ENCODE data around the gene APP.

APP gene

GRCh38 chr21:26127918-26128317, 42.7 kb downstream of the APP start:
- Histone ChIP-seq H3K9ac (ENCODE audit: low read length) (no peak overlapping the region), H3K9me3 (ENCODE audit: low read length) (no peaks in the 10 kb centered on the region), H3K4me2 (ENCODE audit: low read length) (no peak overlapping the region), H3K4me3 (ENCODE audit: low read depth, low read length, poor library complexity, severe bottlenecking) (no peak overlapping the region), H3K79me2 (ENCODE audit: insufficient read depth, low read length) (no peaks in the 10 kb centered on the region), H2AFZ (ENCODE audit: low read length) (no peak overlapping the region), H3F3A (ENCODE audit: insufficient read depth, low read length) (no peaks in the 10 kb centered on the region), H3K4me1 (ENCODE audit: insufficient read depth, low read length, severe bottlenecking) (no peaks in the 10 kb centered on the region), H3K9me2 (ENCODE audit: low read depth, low read length) (no peaks in the 10 kb centered on the region), H4K20me1 (ENCODE audit: insufficient read depth, low read length) (no peaks in the 10 kb centered on the region), H3K36me3 (ENCODE audit: insufficient read depth, low read length) (no peaks in the 10 kb centered on the region), H3K27me3 (ENCODE audit: insufficient read depth, low read length) (no peaks in the 10 kb centered on the region), H3K27ac (ENCODE audit: low read depth, low read length, poor library complexity, severe bottlenecking) (no peak overlapping the region)
- TF ChIP-seq, protein P1, sequence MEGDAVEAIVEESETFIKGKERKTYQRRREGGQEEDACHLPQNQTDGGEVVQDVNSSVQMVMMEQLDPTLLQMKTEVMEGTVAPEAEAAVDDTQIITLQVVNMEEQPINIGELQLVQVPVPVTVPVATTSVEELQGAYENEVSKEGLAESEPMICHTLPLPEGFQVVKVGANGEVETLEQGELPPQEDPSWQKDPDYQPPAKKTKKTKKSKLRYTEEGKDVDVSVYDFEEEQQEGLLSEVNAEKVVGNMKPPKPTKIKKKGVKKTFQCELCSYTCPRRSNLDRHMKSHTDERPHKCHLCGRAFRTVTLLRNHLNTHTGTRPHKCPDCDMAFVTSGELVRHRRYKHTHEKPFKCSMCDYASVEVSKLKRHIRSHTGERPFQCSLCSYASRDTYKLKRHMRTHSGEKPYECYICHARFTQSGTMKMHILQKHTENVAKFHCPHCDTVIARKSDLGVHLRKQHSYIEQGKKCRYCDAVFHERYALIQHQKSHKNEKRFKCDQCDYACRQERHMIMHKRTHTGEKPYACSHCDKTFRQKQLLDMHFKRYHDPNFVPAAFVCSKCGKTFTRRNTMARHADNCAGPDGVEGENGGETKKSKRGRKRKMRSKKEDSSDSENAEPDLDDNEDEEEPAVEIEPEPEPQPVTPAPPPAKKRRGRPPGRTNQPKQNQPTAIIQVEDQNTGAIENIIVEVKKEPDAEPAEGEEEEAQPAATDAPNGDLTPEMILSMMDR (IDR thresholded peaks at IDR 0.05; ENCODE audit: low read length), result no peak
- no peak for TF ChIP-seq EZH2 (IDR thresholded peaks at IDR 0.05; ENCODE audit: borderline replicate concordance, low read length)

DNA sequence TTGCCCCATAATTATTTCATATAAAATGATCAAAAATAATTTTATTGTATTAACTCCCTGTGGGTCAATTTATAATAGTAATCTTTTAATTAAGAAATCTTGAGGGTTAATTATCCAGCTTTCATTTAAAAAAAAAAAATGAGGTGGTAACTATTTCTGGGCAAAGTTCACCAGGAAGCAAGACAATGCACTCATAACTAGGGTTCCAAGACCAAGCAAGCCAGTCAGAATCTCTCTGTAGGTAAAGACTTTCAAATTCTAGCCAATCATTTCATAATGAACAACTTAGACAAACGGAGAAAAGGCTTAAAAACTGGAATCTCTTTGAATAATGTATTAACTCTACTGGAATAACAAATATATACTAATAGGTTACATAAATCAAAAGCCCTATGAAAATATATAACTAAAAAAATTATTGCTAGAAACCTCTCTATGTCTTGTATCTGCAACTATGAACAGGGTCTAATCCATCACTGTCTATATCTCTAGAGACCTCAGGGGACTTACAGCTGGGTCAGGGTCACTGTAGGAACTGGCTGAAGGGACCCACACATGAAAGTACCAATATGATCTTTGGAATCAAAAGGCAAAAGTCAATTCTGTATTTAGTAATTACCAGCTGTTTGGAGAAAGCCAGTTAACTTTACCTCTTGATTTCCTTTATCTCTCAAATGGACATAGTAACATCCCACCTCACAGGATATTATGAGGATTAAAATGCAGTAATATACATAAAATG, 43.3 kb downstream of the APP start:
- H3K4me2 ChIP-seq (ENCODE audit: low read length), result no peak overlapping the region
- H3K27me3 ChIP-seq (ENCODE audit: insufficient read depth, low read length), result no peaks in the 10 kb centered on the region
- no peak overlapping the region for H3K9ac ChIP-seq (ENCODE audit: low read length)
- no peaks in the 10 kb centered on the region for H3K4me1 ChIP-seq (ENCODE audit: insufficient read depth, low read length, severe bottlenecking)
- H3K79me2 ChIP-seq (ENCODE audit: insufficient read depth, low read length), result no peaks in the 10 kb centered on the region
- H3F3A ChIP-seq (ENCODE audit: insufficient read depth, low read length), result no peaks in the 10 kb centered on the region
- H3K9me3 ChIP-seq (ENCODE audit: low read length), result no peaks in the 10 kb centered on the region
- no peak overlapping the region for H3K4me3 ChIP-seq (ENCODE audit: low read depth, low read length, poor library complexity, severe bottlenecking)
- TF ChIP-seq, protein P1 (IDR thresholded peaks at IDR 0.05; ENCODE audit: low read length), result no peak
- TF ChIP-seq EZH2 (IDR thresholded peaks at IDR 0.05; ENCODE audit: borderline replicate concordance, low read length), result no peak
- no peaks in the 10 kb centered on the region for H3K9me2 ChIP-seq (ENCODE audit: low read depth, low read length)
- no peaks in the 10 kb centered on the region for H3K36me3 ChIP-seq (ENCODE audit: insufficient read depth, low read length)
- no peak overlapping the region for H2AFZ ChIP-seq (ENCODE audit: low read length)
- H4K20me1 ChIP-seq (ENCODE audit: insufficient read depth, low read length), result no peaks in the 10 kb centered on the region
- H3K27ac ChIP-seq (ENCODE audit: low read depth, low read length, poor library complexity, severe bottlenecking), result no peak overlapping the region

DNA sequence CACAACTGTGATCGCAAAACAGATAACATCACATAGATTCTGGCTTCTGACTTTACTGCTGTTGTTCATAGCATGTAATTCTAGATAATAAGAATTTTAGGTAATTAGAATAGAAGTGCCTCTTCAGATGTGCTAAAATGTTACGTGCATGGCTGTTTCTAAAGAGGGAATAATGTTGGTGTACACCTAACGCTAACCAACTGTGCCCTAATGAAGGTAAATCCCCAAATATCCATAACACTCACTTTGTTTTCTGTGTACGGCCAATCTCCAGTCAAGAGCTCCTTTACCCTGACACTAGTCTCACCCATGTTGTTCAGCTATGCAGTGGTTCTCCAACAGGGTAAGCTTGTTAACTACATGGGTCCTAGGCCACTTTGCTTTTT, 44.4 kb downstream of the APP start:
- Histone ChIP-seq H3K36me3 (ENCODE audit: insufficient read depth, low read length) (no peaks in the 10 kb centered on the region), H2AFZ (ENCODE audit: low read length) (no peak overlapping the region), H3K27ac (ENCODE audit: low read depth, low read length, poor library complexity, severe bottlenecking) (no peak overlapping the region), H3K27me3 (ENCODE audit: insufficient read depth, low read length) (no peaks in the 10 kb centered on the region), H3K4me3 (ENCODE audit: low read depth, low read length, poor library complexity, severe bottlenecking) (no peak overlapping the region), H3F3A (ENCODE audit: insufficient read depth, low read length) (no peaks in the 10 kb centered on the region), H3K4me1 (ENCODE audit: insufficient read depth, low read length, severe bottlenecking) (no peaks in the 10 kb centered on the region), H3K4me2 (ENCODE audit: low read length) (no peak overlapping the region), H3K9me3 (ENCODE audit: low read length) (no peaks in the 10 kb centered on the region), H3K79me2 (ENCODE audit: insufficient read depth, low read length) (no peaks in the 10 kb centered on the region), H3K9me2 (ENCODE audit: low read depth, low read length) (no peaks in the 10 kb centered on the region), H4K20me1 (ENCODE audit: insufficient read depth, low read length) (no peaks in the 10 kb centered on the region), H3K9ac (ENCODE audit: low read length) (no peak overlapping the region)
- TF ChIP-seq EZH2 (IDR thresholded peaks at IDR 0.05; ENCODE audit: borderline replicate concordance, low read length), result no peak
- TF ChIP-seq, protein P1 (IDR thresholded peaks at IDR 0.05; ENCODE audit: low read length), result no peak
